ENCODE results near the gene NOVA2.

DNA sequence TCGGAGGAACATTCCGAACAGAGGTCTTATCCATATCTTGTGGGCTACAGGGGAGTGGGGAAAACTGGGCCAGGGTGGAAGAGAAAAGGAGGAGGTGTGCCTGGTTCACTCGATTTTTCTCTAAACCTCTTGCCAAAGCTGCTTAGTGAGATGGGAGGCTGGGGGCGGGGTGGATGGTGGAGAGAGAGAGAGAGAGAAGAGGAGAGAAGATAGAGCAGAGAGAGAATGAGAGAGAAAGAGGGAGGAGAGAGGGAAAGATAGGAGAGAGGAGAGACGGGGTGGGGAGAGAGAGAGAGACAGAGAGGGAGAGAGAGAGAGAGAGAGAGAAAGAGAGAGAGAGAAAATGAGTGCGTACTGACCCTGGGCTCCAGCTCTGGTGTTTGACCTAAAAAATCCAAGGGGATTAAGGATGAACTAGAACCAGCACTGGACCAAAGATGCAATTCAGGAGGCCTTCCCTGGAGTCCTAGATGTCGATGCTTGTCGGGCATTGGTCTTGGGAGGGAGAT, 14.1 kb downstream of the NOVA2 start:
- TF ChIP-seq, protein P1, sequence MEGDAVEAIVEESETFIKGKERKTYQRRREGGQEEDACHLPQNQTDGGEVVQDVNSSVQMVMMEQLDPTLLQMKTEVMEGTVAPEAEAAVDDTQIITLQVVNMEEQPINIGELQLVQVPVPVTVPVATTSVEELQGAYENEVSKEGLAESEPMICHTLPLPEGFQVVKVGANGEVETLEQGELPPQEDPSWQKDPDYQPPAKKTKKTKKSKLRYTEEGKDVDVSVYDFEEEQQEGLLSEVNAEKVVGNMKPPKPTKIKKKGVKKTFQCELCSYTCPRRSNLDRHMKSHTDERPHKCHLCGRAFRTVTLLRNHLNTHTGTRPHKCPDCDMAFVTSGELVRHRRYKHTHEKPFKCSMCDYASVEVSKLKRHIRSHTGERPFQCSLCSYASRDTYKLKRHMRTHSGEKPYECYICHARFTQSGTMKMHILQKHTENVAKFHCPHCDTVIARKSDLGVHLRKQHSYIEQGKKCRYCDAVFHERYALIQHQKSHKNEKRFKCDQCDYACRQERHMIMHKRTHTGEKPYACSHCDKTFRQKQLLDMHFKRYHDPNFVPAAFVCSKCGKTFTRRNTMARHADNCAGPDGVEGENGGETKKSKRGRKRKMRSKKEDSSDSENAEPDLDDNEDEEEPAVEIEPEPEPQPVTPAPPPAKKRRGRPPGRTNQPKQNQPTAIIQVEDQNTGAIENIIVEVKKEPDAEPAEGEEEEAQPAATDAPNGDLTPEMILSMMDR (IDR thresholded peaks at IDR 0.05; ENCODE audit: insufficient read depth, low read depth, low read length), result no peak
- TF ChIP-seq EZH2 (IDR thresholded peaks at IDR 0.05; ENCODE audit: insufficient read depth, low read length), result no peak

Data from astrocyte (in vitro differentiated cells and primary cell).